ENCODE measurements around the gene CACNG7.

GRCh38 chr19:53879140-53880081 lies 29.7 kb upstream of the CACNG7 start:
- no peak for TF ChIP-seq POLR2A (IDR thresholded peaks at IDR 0.05)
- TF ChIP-seq, protein P1, sequence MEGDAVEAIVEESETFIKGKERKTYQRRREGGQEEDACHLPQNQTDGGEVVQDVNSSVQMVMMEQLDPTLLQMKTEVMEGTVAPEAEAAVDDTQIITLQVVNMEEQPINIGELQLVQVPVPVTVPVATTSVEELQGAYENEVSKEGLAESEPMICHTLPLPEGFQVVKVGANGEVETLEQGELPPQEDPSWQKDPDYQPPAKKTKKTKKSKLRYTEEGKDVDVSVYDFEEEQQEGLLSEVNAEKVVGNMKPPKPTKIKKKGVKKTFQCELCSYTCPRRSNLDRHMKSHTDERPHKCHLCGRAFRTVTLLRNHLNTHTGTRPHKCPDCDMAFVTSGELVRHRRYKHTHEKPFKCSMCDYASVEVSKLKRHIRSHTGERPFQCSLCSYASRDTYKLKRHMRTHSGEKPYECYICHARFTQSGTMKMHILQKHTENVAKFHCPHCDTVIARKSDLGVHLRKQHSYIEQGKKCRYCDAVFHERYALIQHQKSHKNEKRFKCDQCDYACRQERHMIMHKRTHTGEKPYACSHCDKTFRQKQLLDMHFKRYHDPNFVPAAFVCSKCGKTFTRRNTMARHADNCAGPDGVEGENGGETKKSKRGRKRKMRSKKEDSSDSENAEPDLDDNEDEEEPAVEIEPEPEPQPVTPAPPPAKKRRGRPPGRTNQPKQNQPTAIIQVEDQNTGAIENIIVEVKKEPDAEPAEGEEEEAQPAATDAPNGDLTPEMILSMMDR (IDR thresholded peaks at IDR 0.05), result peak in 2 of 4 experiments; percentile 3 to 12
